RWPE2 (cell line): Measurements from ENCODE around the gene SNX12.

Source experiments
- ATAC-seq: fragments of 200-7000 bp; cut with Tn5 transposase; 3 replicates; pipeline ENCODE4 v1.9.1; 2021; ENCODE audit warnings: low read depth
- DNase-seq: peaks from one replicate; pipeline ENCODE4 v3.0.0-alpha.2; 2020; ENCODE audit warnings: low spot score
- H3K27ac ChIP-seq: fragments of 450-650 bp; 2 replicates; pipeline ENCODE4 v1.5.1; 2017; ENCODE audit warnings: mild to moderate bottlenecking; ENCODE audit not compliant: poor library complexity, severe bottlenecking
- H3K27me3 ChIP-seq: fragments of 250-450 bp; sonication (Bioruptor Pico); 2 replicates; pipeline ENCODE4 v1.5.1; 2021; ENCODE audit warnings: mild to moderate bottlenecking, moderate library complexity; ENCODE audit not compliant: insufficient read depth, poor library complexity, severe bottlenecking
- H3K36me3 ChIP-seq: fragments of 250-450 bp; sonication (Bioruptor Pico); 2 replicates; pipeline ENCODE4 v1.5.1; 2020; ENCODE audit warnings: low read depth, mild to moderate bottlenecking, moderate library complexity
- H3K4me1 ChIP-seq: fragments of 250-450 bp; sonication (Bioruptor Pico); 2 replicates; pipeline ENCODE4 v1.5.1; 2021; ENCODE audit warnings: mild to moderate bottlenecking, moderate library complexity; ENCODE audit not compliant: insufficient read depth, poor library complexity, severe bottlenecking
- H3K4me3 ChIP-seq: fragments of 250-450 bp; sonication (Bioruptor Pico); 2 replicates; pipeline ENCODE4 v1.5.1; 2021; ENCODE audit warnings: mild to moderate bottlenecking, moderate library complexity; ENCODE audit not compliant: severe bottlenecking
- H3K9me3 ChIP-seq: fragments of 250-450 bp; sonication (Bioruptor Pico); 2 replicates; pipeline ENCODE4 v1.5.1; 2021; ENCODE audit warnings: mild to moderate bottlenecking, moderate library complexity; ENCODE audit not compliant: severe bottlenecking
- TF ChIP-seq, protein P1 (sequence below): fragments of 450-650 bp; IDR thresholded peaks from one replicate; pipeline ENCODE4 v1.5.1; 2017; ENCODE audit warnings: mild to moderate bottlenecking, moderate library complexity; ENCODE audit not compliant: poor library complexity, severe bottlenecking

The SNX12 gene

DNA sequence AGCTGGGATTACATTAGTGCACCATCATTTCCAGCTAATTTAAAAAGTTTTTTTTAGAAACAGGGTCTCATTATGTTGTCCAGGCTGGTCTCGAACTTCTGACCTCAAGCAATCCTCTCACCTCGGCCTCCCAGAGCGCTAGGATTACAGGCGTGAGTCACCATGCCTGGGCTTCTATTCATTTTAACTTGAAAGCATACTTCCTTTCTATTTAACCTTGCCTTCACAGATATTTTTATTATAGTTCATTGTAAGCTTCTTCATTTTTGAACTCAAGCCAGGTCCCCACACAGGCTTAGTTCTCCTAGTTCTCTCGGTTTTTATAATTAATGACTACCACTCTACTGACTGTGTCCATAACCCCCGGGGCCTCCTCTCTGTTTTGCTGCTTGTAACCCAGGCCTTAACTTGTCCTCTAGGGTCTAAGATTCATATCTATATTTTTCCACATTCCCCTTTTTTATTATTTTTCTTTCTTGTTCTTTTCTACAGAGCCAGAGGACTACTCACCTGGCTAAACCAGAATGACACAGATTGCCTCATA, 50.7 kb downstream of the SNX12 start:
- TF ChIP-seq, protein P1, sequence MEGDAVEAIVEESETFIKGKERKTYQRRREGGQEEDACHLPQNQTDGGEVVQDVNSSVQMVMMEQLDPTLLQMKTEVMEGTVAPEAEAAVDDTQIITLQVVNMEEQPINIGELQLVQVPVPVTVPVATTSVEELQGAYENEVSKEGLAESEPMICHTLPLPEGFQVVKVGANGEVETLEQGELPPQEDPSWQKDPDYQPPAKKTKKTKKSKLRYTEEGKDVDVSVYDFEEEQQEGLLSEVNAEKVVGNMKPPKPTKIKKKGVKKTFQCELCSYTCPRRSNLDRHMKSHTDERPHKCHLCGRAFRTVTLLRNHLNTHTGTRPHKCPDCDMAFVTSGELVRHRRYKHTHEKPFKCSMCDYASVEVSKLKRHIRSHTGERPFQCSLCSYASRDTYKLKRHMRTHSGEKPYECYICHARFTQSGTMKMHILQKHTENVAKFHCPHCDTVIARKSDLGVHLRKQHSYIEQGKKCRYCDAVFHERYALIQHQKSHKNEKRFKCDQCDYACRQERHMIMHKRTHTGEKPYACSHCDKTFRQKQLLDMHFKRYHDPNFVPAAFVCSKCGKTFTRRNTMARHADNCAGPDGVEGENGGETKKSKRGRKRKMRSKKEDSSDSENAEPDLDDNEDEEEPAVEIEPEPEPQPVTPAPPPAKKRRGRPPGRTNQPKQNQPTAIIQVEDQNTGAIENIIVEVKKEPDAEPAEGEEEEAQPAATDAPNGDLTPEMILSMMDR, result no peak
- no peaks in the 10 kb centered on the region for H3K9me3 ChIP-seq
- no peaks in the 10 kb centered on the region for H3K27me3 ChIP-seq
- ATAC-seq, result no peak
- DNase-seq, result no peak
- no peaks in the 10 kb centered on the region for H3K4me1 ChIP-seq
- H3K36me3 ChIP-seq, result no peaks in the 10 kb centered on the region
- no peak overlapping the region for H3K4me3 ChIP-seq
- no peak overlapping the region for H3K27ac ChIP-seq
